H1 (cell line): ENCODE data around the gene GLDC. TPM values are rescaled to one million over a fixed set of nuclear protein-coding genes. Genes with fewer than 3 reads are reported as not detected.

Experiments used
- CTCF ChIA-PET: fragments of 300-600 bp; sonication (Branson Sonifier 250); formaldehyde crosslinking; loops from one replicate; lab custom pipeline; 2021; ENCODE audit not compliant: partially characterized antibody; lab: Charles Lee
- POLR2A ChIA-PET: fragments of 300-600 bp; sonication (Branson Sonifier 250); formaldehyde crosslinking; loops from one replicate; lab custom pipeline; 2021; ENCODE audit warnings: inconsistent platforms; ENCODE audit not compliant: partially characterized antibody; lab: Charles Lee
- DNase-seq, 2 experiments: peaks; one replicate each; pipeline versions ENCODE4 v3.0.0 to v3.0.0-alpha.2; 2010 to 2022; ENCODE audit warnings: low spot score in 2 of 2, low read depth in 1 of 2, mixed read lengths in 1 of 2
- FAIRE-seq: peaks from 2 replicates; lab custom pipeline; 2011; peaks lifted over from hg19 to GRCh38; lab: Jason Lieb, UNC
- H2AFZ ChIP-seq: 2 replicates; pipeline ENCODE4 v1.8.1; 2012; ENCODE audit warnings: low read length, inconsistent platforms
- H2AK5ac ChIP-seq: 2 replicates; pipeline ENCODE4 v1.6.1; 2013; ENCODE audit warnings: low read depth, low read length
- H2BK120ac ChIP-seq: replicated peaks from 2 replicates; pipeline ENCODE3; 2013; ENCODE audit warnings: low read depth, low read length, inconsistent platforms
- H2BK12ac ChIP-seq: 2 replicates; pipeline ENCODE4 v1.6.1; 2013; ENCODE audit warnings: low read depth, low read length
- H2BK15ac ChIP-seq: 2 replicates; pipeline ENCODE4 v1.6.1; 2013; ENCODE audit warnings: low read length
- H2BK20ac ChIP-seq: 2 replicates; pipeline ENCODE4 v1.6.1; 2013; ENCODE audit warnings: low read length
- H2BK5ac ChIP-seq: 2 replicates; pipeline ENCODE4 v1.6.1; 2013; ENCODE audit warnings: low read depth, low read length
- H3K14ac ChIP-seq: 2 replicates; pipeline ENCODE4 v1.6.1; 2013; ENCODE audit warnings: inconsistent platforms; ENCODE audit not compliant: insufficient read length
- H3K18ac ChIP-seq: 2 replicates; pipeline ENCODE4 v1.6.1; 2013; ENCODE audit warnings: low read length; ENCODE audit errors: extremely low read depth
- H3K23ac ChIP-seq: 2 replicates; pipeline ENCODE4 v1.6.1; 2013; ENCODE audit warnings: inconsistent platforms; ENCODE audit not compliant: insufficient read length
- H3K23me2 ChIP-seq: 2 replicates; pipeline ENCODE4 v1.6.1; 2013; ENCODE audit warnings: low read depth, low read length
- H3K27ac ChIP-seq: 2 replicates; pipeline ENCODE4 v1.6.1; 2011; ENCODE audit warnings: low read depth, low read length, inconsistent platforms
- H3K27me3 ChIP-seq, 4 experiments: replicated peaks in 1 of 4; 1 replicate in 1 of 4; 2 replicates in 3 of 4; pipeline versions ENCODE4 v1.6.1 to v1.8.1; 2011 to 2013; ENCODE audit warnings: low read length in 3 of 4, mild to moderate bottlenecking in 3 of 4, inconsistent platforms in 2 of 4, mixed read lengths in 2 of 4, moderate library complexity in 1 of 4; ENCODE audit not compliant: control insufficient read depth in 3 of 4, insufficient read depth in 3 of 4; ENCODE audit errors: extremely low read depth in 1 of 4
- H3K36me3 ChIP-seq, 4 experiments: 2 replicates each; pipeline versions ENCODE4 v1.6.1 to v1.8.1; 2011 to 2013; ENCODE audit warnings: mild to moderate bottlenecking in 4 of 4, low read length in 3 of 4, moderate library complexity in 2 of 4, control low read depth in 1 of 4, inconsistent platforms in 1 of 4; ENCODE audit not compliant: insufficient read depth in 4 of 4, control insufficient read depth in 2 of 4
- H3K4ac ChIP-seq: replicated peaks from 2 replicates; pipeline ENCODE3; 2013; ENCODE audit warnings: low read length, low read depth, mixed read lengths, inconsistent platforms; ENCODE audit not compliant: insufficient read length
- H3K4me1 ChIP-seq, 4 experiments: replicated peaks in 1 of 4; 1 replicate in 1 of 4; 2 replicates in 3 of 4; pipeline versions ENCODE4 v1.6.1 to v1.8.1; 2011 to 2013; ENCODE audit warnings: low read length in 3 of 4, inconsistent platforms in 2 of 4, mixed read lengths in 1 of 4; ENCODE audit not compliant: insufficient read depth in 4 of 4, control insufficient read depth in 3 of 4
- H3K4me2 ChIP-seq, 2 experiments: 2 replicates each; pipeline versions ENCODE4 v1.6.1 to v1.8.1; 2011 to 2013; ENCODE audit warnings: low read depth in 2 of 2, low read length in 2 of 2, control low read depth in 1 of 2, inconsistent platforms in 1 of 2, mild to moderate bottlenecking in 1 of 2; ENCODE audit not compliant: insufficient read depth in 1 of 2
- H3K4me3 ChIP-seq, 4 experiments: fragments of 200-600, 300-600 bp in 1 of 4; sonication (generic), shearing (Covaris generic), sonication (Bioruptor Twin) in 1 of 4; 2 replicates each; pipeline versions ENCODE4 v1.5.1 to v1.8.1; 2011 to 2016; ENCODE audit warnings: low read length in 4 of 4, low read depth in 3 of 4, control low read depth in 2 of 4, inconsistent platforms in 2 of 4, mild to moderate bottlenecking in 2 of 4, mixed read lengths in 1 of 4, moderate library complexity in 1 of 4; ENCODE audit not compliant: insufficient read depth in 2 of 4; ENCODE audit errors: extremely low read depth in 1 of 4
- H3K56ac ChIP-seq: replicated peaks from 2 replicates; pipeline ENCODE3; 2013; ENCODE audit warnings: low read depth, mild to moderate bottlenecking, mixed read lengths, low read length, inconsistent platforms; ENCODE audit not compliant: insufficient read length
- H3K79me1 ChIP-seq: 2 replicates; pipeline ENCODE4 v1.6.1; 2013; ENCODE audit warnings: low read depth, low read length, control low read depth
- H3K79me2 ChIP-seq, 2 experiments: 2 replicates each; pipeline versions ENCODE4 v1.6.1 to v1.8.1; 2012 to 2013; ENCODE audit warnings: low read length in 2 of 2, mild to moderate bottlenecking in 2 of 2, inconsistent platforms in 1 of 2; ENCODE audit not compliant: insufficient read depth in 2 of 2, control insufficient read depth in 1 of 2
- H3K9ac ChIP-seq, 4 experiments: replicated peaks in 1 of 4; 1 replicate in 1 of 4; 2 replicates in 3 of 4; pipeline versions ENCODE4 v1.6.1 to v1.8.1; 2011 to 2013; ENCODE audit warnings: low read depth in 3 of 4, low read length in 3 of 4, control low read depth in 2 of 4, mild to moderate bottlenecking in 2 of 4, moderate library complexity in 2 of 4, inconsistent platforms in 1 of 4; ENCODE audit errors: extremely low read depth in 1 of 4
- H3K9me3 ChIP-seq, 2 experiments: 2 replicates each; pipeline versions ENCODE4 v1.6.1 to v1.8.1; 2012 to 2013; ENCODE audit warnings: mild to moderate bottlenecking in 2 of 2, moderate library complexity in 2 of 2, control low read depth in 1 of 2, inconsistent platforms in 1 of 2, low read depth in 1 of 2, low read length in 1 of 2, mixed read lengths in 1 of 2; ENCODE audit not compliant: insufficient read depth in 2 of 2
- H4K20me1 ChIP-seq, 2 experiments: replicated peaks in 1 of 2; 2 replicates each; pipeline versions ENCODE3 to v1.8.1; 2011 to 2013; ENCODE audit warnings: inconsistent platforms in 2 of 2, low read length in 2 of 2, mild to moderate bottlenecking in 1 of 2; ENCODE audit not compliant: insufficient read depth in 2 of 2, control insufficient read depth in 1 of 2
- H4K5ac ChIP-seq: 2 replicates; pipeline ENCODE4 v1.6.1; 2013; ENCODE audit warnings: low read length, low read depth, mixed read lengths, inconsistent platforms; ENCODE audit not compliant: insufficient read length
- H4K8ac ChIP-seq: 2 replicates; pipeline ENCODE4 v1.8.0; 2013; ENCODE audit warnings: mild to moderate bottlenecking, moderate library complexity, low read length, inconsistent platforms; ENCODE audit not compliant: insufficient read depth; ENCODE audit errors: extremely low read depth
- H4K91ac ChIP-seq: replicated peaks from 2 replicates; pipeline ENCODE3; 2013; ENCODE audit warnings: low read length, mixed read lengths, inconsistent platforms; ENCODE audit not compliant: insufficient read length
- CTBP2 ChIP-seq: IDR thresholded peaks from 2 replicates; pipeline ENCODE4 v1.7.0; 2011; ENCODE audit warnings: borderline replicate concordance, mild to moderate bottlenecking, moderate library complexity, mixed read lengths, low read length; ENCODE audit not compliant: insufficient read depth, insufficient read length
- CTCF ChIP-seq, 3 experiments: IDR thresholded peaks; 1 replicate in 2 of 3; 2 replicates in 1 of 3; pipeline versions ENCODE4 v1.5.1 to v1.6.1; 2011; ENCODE audit warnings: low read length in 3 of 3, mild to moderate bottlenecking in 3 of 3, inconsistent platforms in 2 of 3, low read depth in 1 of 3, moderate library complexity in 1 of 3; ENCODE audit not compliant: insufficient read depth in 1 of 3; ENCODE audit errors: control extremely low read depth in 1 of 3
- GTF2F1 ChIP-seq: IDR thresholded peaks from 2 replicates; pipeline ENCODE4 v1.6.1; 2012; ENCODE audit warnings: low read depth, low read length, improper control_type of control experiment, borderline replicate concordance
- HDAC2 ChIP-seq, 2 experiments: fragments of 300-600 bp in 1 of 2; sonication (generic) in 1 of 2; IDR thresholded peaks; 2 replicates each; pipeline ENCODE4 v1.6.1; 2011 to 2012; ENCODE audit warnings: low read depth in 2 of 2, low read length in 2 of 2, mild to moderate bottlenecking in 2 of 2, moderate library complexity in 2 of 2, borderline replicate concordance in 1 of 2, inconsistent platforms in 1 of 2
- KDM1A ChIP-seq: fragments of 200-600, 300-600 bp; sonication (generic); IDR thresholded peaks from 2 replicates; pipeline ENCODE4 v1.7.1; 2016; ENCODE audit warnings: mild to moderate bottlenecking, low read length, borderline replicate concordance
- NRF1 ChIP-seq: IDR thresholded peaks from 2 replicates; pipeline ENCODE4 v1.6.1; 2011; ENCODE audit warnings: mild to moderate bottlenecking, low read depth, low read length, improper control_type of control experiment
- TAF7 ChIP-seq: optimal IDR thresholded peaks from 2 replicates; pipeline ENCODE3; 2011; ENCODE audit warnings: low read depth, mild to moderate bottlenecking, inconsistent platforms, low read length, moderate library complexity, borderline replicate concordance
- WGBS, 2 experiments: shearing (Covaris generic) in 1 of 2; methylation state at CpG; one replicate each; pipeline versions ENCODE4 v1.1.6 to v1.1.7; 2013 to 2015; ENCODE audit warnings: low lambda C conversion rate in 2 of 2, mixed read lengths in 2 of 2, inconsistent platforms in 1 of 2, low coverage in 1 of 2, missing lambda C conversion rate in 1 of 2; ENCODE audit not compliant: insufficient replicate concordance in 2 of 2, insufficient coverage in 1 of 2, insufficient read length in 1 of 2; ENCODE audit errors: extremely low coverage in 1 of 2, missing lambda C conversion rate in 1 of 2; 5-methylcytosine and 5-hydroxymethylcytosine counted together
- polyA plus RNA-seq, 7 experiments: library from polyadenylated mRNA; depleted of rRNA in 3 of 7; stranded (reverse) in 5 of 7; unstranded in 2 of 7; fragments of >200 nt in 5 of 7; fragments of 200-250 nt in 2 of 7; gene quantifications; 1 replicate in 5 of 7; 2 replicates in 1 of 7; 4 replicates in 1 of 7; pipeline versions ENCODE4 v1.2.1 to v1.2.3, GENCODE V29; 2011 to 2013; ENCODE audit warnings: missing spikeins in 2 of 7, mixed read lengths in 2 of 7
- total RNA-seq: library from RNA; stranded (reverse); fragmentation: NEBNext Ultra II Directional; extraction: Animal tissue kit (Norgen Biotek cat#: 25700); gene quantifications from 2 replicates; pipeline ENCODE4 v1.2.1, GENCODE V29; 2021

Gene GLDC
- total and polyA plus RNA-seq, 2 of the 8 experiments (the other 6 are each of a cell fraction or from before 2014, with no cell fraction given) = 48.8 to 101 TPM

DNA sequence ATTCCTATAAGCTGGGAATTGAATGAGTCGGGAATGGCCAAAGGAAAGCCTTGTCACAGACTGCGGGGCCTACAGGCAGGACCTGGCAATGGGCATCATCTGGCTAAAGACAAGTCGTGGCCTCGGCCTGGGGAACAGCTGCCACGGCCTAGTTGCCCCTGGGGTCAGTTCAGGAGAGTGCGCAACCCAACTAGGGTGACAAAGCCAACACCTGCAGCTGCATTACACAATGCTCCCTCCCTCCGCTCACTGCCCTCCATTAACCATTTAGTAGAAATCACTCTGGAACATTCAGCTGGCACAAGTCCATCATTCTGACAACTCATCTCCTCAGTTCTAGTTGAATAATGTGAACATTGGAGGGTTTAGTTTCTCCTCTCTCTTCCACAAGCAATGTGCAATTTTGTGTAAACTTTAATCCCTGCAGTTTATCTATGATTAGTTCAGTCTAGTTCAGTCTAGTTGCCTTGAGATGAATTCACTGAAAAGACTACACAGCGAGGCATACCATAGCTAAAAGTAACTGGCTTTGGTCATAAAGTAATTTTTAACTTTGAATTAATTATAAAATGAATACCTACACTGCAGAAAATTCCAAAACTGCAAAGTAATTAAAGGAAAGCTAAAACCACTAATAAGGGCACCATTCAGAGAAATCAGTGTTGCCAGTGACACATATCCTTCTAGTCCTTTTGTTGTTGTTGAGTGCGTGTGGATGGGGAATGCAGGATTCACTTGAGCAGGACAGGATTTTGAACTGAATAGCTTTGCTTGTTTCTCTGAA is 5.1 kb downstream of the GLDC start:
- peaks cover 0 to 11% (median 7%) of the 10 kb centered on the region in 4 experiments; a peak in 5 of 7 replicates for H3K27me3 ChIP-seq
- H3K14ac ChIP-seq = no peak overlapping the region
- 87% methylated on average over 9 of the region's 9 CpGs; no CpG with 5 or more reads in 1 of the 2 experiments for WGBS, 2 experiments
- no peak overlapping the region for H2BK15ac ChIP-seq
- peaks cover 11% of the 10 kb centered on the region for H3K79me1 ChIP-seq
- H3K4ac ChIP-seq = no peak overlapping the region
- H3K23me2 ChIP-seq = peaks cover 12% of the 10 kb centered on the region
- CTCF ChIA-PET = interaction anchor here (0.9 to 2.6 kb wide), 12 partner anchors 8 to 88 kb away, joined by 3 to 9 read pairs (median 4); no protein-coding TSS in a partner anchor
- no peak overlapping the region for H2AK5ac ChIP-seq
- POLR2A ChIA-PET = interaction anchor here (1.4 to 2.1 kb wide), 2 partner anchors 10 to 12 kb away, joined by 6 to 10 read pairs; no protein-coding TSS in a partner anchor
- DNase-seq = no peak
- H2BK120ac ChIP-seq = no peak overlapping the region
- peaks cover 0 to 9% of the 10 kb centered on the region in 2 experiments for H4K20me1 ChIP-seq
- H4K8ac ChIP-seq = no peak overlapping the region
- H3K18ac ChIP-seq = no peak overlapping the region
- no peak overlapping the region for H4K91ac ChIP-seq
- no peak overlapping the region for H2AFZ ChIP-seq
- no peaks in the 10 kb centered on the region; a peak in 2 of 8 replicates for H3K36me3 ChIP-seq
- no peak overlapping the region for H3K4me2 ChIP-seq
- H3K23ac ChIP-seq = no peak overlapping the region
- H2BK5ac ChIP-seq = no peak overlapping the region
- H3K4me3 ChIP-seq = no peak overlapping the region
- peaks cover 0 to 72% of the 10 kb centered on the region in 2 experiments for H3K79me2 ChIP-seq
- H2BK12ac ChIP-seq = no peak overlapping the region
- H3K9ac ChIP-seq = no peak overlapping the region; a peak in 1 of 7 replicates
- no peak overlapping the region for H3K27ac ChIP-seq
- H2BK20ac ChIP-seq = no peak overlapping the region
- no peak for FAIRE-seq
- no peak overlapping the region for H4K5ac ChIP-seq
- H3K4me1 ChIP-seq = peaks cover 0 to 4% (median under 1%) of the 10 kb centered on the region in 4 experiments; a peak in 3 of 7 replicates
- no peaks in the 10 kb centered on the region for H3K9me3 ChIP-seq
- H3K56ac ChIP-seq = no peak overlapping the region
- TF ChIP-seq KDM1A = no peak
- TF ChIP-seq CTBP2 = no peak
- no peak for TF ChIP-seq TAF7
- no peak for TF ChIP-seq NRF1
- TF ChIP-seq GTF2F1 = no peak
- no peak for TF ChIP-seq CTCF (IDR thresholded peaks at IDR 0.05; ENCODE audit: control extremely low read depth in 1 of 3, insufficient read depth in 1 of 3, low read depth in 1 of 3, low read length in 3 of 3)
- TF ChIP-seq HDAC2 (IDR thresholded peaks at IDR 0.05; ENCODE audit: borderline replicate concordance in 1 of 2, low read depth in 2 of 2, low read length in 2 of 2) = no peak
